OCI-LY7 (cell line): Measurements from ENCODE around the gene WNT7B.

Experiments
- EZH2phosphoT487 ChIP-seq: fragments of 200-600 bp; sonication (generic); IDR thresholded peaks from 2 replicates; pipeline ENCODE4 v1.6.1; 2018; ENCODE audit warnings: low read depth, borderline replicate concordance, mild to moderate bottlenecking, mixed run types, antibody characterized with exemption, low read length, moderate library complexity, mixed read lengths
- TF ChIP-seq, protein P1 (sequence below): fragments of 200-600 bp; sonication (generic); conservative IDR thresholded peaks from 2 replicates; pipeline ENCODE4 v1.5.1; 2014; ENCODE audit warnings: mild to moderate bottlenecking, antibody characterized with exemption, low read length, moderate library complexity, mixed read lengths

DNA sequence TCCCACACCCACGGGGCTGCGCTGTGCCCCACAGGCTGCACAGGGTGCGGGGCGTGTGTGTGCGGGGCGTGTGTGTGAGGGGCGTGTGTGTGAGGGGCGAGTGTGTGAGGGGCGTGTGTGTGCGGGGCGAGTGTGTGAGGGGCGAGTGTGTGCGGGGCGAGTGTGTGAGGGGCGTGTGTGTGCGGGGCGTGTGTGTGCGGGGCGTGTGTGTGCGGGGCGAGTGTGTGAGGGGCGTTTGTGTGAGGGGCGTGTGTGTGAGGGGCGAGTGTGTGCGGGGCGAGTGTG lies 86.7 kb downstream of the WNT7B start:
- TF ChIP-seq, protein P1, sequence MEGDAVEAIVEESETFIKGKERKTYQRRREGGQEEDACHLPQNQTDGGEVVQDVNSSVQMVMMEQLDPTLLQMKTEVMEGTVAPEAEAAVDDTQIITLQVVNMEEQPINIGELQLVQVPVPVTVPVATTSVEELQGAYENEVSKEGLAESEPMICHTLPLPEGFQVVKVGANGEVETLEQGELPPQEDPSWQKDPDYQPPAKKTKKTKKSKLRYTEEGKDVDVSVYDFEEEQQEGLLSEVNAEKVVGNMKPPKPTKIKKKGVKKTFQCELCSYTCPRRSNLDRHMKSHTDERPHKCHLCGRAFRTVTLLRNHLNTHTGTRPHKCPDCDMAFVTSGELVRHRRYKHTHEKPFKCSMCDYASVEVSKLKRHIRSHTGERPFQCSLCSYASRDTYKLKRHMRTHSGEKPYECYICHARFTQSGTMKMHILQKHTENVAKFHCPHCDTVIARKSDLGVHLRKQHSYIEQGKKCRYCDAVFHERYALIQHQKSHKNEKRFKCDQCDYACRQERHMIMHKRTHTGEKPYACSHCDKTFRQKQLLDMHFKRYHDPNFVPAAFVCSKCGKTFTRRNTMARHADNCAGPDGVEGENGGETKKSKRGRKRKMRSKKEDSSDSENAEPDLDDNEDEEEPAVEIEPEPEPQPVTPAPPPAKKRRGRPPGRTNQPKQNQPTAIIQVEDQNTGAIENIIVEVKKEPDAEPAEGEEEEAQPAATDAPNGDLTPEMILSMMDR, result no peak
- no peak for TF ChIP-seq EZH2phosphoT487
